Activated CD4-positive, alpha-beta T cell treated with anti-CD3 and anti-CD28 coated beads for 36 hours (primary cell): ENCODE data around the gene PRIMA1. TPM values are rescaled to one million over a fixed set of nuclear protein-coding genes. Genes with fewer than 3 reads are reported as not detected.

Experiments used
- ATAC-seq: fragments of 200-7000 bp; cut with Tn5 transposase; one replicate; pipeline ENCODE4 v1.10.0; 2021; ENCODE audit warnings: mild to moderate bottlenecking, moderate library complexity
- CTCF ChIA-PET: fragments of 350-600 bp; sonication (Branson Sonifier 250); formaldehyde crosslinking; loops from one replicate; lab custom pipeline; 2021; ENCODE audit warnings: antibody characterized with exemption; lab: Charles Lee
- POLR2A ChIA-PET: fragments of 350-600 bp; sonication (Branson Sonifier 250); formaldehyde crosslinking; loops from one replicate; lab custom pipeline; 2021; ENCODE audit warnings: antibody characterized with exemption, inconsistent platforms; lab: Charles Lee
- DNase-seq: peaks from one replicate; pipeline ENCODE4 v3.0.0-alpha.2; 2020
- H3K27ac Mint-ChIP-seq: one replicate; pipeline ENCODE4 v1.8.0; 2021; ENCODE audit warnings: mixed read lengths
- H3K27me3 Mint-ChIP-seq: one replicate; pipeline ENCODE4 v1.8.0; 2021; ENCODE audit warnings: mixed read lengths
- H3K36me3 Mint-ChIP-seq: one replicate; pipeline ENCODE4 v1.8.0; 2021; ENCODE audit warnings: low read depth, mixed read lengths
- H3K4me1 Mint-ChIP-seq: one replicate; pipeline ENCODE4 v1.8.0; 2021; ENCODE audit warnings: mixed read lengths
- H3K4me3 Mint-ChIP-seq: one replicate; pipeline ENCODE4 v1.8.0; 2021; ENCODE audit warnings: mild to moderate bottlenecking, moderate library complexity, mixed read lengths
- H3K9me3 Mint-ChIP-seq: one replicate; pipeline ENCODE4 v1.8.0; 2021; ENCODE audit warnings: low read depth, mixed read lengths
- intact Hi-C, 2 experiments: fragments of 100-400 bp; cut with DNase I in 1 of 2; cut with micrococcal nuclease in 1 of 2; formaldehyde crosslinking; loops; one replicate each; pipeline versions ENCODE4 v1.14.2 to v1.15.1; 2022 to 2024; cut with DNase I, micrococcal nuclease
- total RNA-seq, 2 experiments: library from RNA; stranded (reverse); gene quantifications; one replicate each; pipeline ENCODE4 v1.2.3, GENCODE V29; 2021

Gene PRIMA1
- total RNA-seq, 2 experiments from 2014 or later, result not detected

GRCh38 chr14:93778453-93778852 is 9.8 kb downstream of the PRIMA1 start:
- POLR2A ChIA-PET, result no interaction called here
- no peaks in the 10 kb centered on the region for H3K4me1 Mint-ChIP-seq

GRCh38 chr14:93775744-93776143 is 12.5 kb downstream of the PRIMA1 start:
- no peaks in the 10 kb centered on the region for H3K36me3 Mint-ChIP-seq
- ChIA-PET CTCF (no interaction called here), POLR2A (no interaction called here)
- no peaks in the 10 kb centered on the region for H3K9me3 Mint-ChIP-seq
- H3K4me3 Mint-ChIP-seq, result no peak overlapping the region
- intact Hi-C loops, result no loop called here
- H3K27ac Mint-ChIP-seq, result no peak overlapping the region
- ATAC-seq (no peak), DNase-seq (no peak)
- no peaks in the 10 kb centered on the region for H3K4me1 Mint-ChIP-seq
- H3K27me3 Mint-ChIP-seq, result no peaks in the 10 kb centered on the region

More at GRCh38 chr14:93778453-93778852, 9.8 kb downstream of the PRIMA1 start:
- no peak for DNase-seq
- H3K4me3 Mint-ChIP-seq, result no peak overlapping the region
- H3K9me3 Mint-ChIP-seq, result no peaks in the 10 kb centered on the region
- CTCF ChIA-PET, result no interaction called here
- no peaks in the 10 kb centered on the region for H3K36me3 Mint-ChIP-seq
- intact Hi-C loops, result no loop called here
- peaks cover 3% of the 10 kb centered on the region for H3K27me3 Mint-ChIP-seq
- ATAC-seq, result no peak
- H3K27ac Mint-ChIP-seq, result no peak overlapping the region

- CTCF ChIA-PET, result no interaction called here
Measured at GRCh38 chr14:93775158-93775557, 13.1 kb downstream of the PRIMA1 start.

GRCh38 chr14:93772263-93772662 is 16.0 kb downstream of the PRIMA1 start:
- H3K4me1 Mint-ChIP-seq, result no peaks in the 10 kb centered on the region
- H3K9me3 Mint-ChIP-seq, result no peaks in the 10 kb centered on the region
- DNase-seq, result no peak
- ATAC-seq, result no peak
- intact Hi-C loops, result no loop called here
- H3K4me3 Mint-ChIP-seq, result no peak overlapping the region
- H3K27ac Mint-ChIP-seq, result no peak overlapping the region
- ChIA-PET CTCF (interaction anchor here (0.6 kb wide), 1 partner anchor 99 kb away, joined by 3 read pairs; no protein-coding TSS in a partner anchor), POLR2A (no interaction called here)
- no peaks in the 10 kb centered on the region for H3K36me3 Mint-ChIP-seq
- peaks cover 6% of the 10 kb centered on the region for H3K27me3 Mint-ChIP-seq

More at GRCh38 chr14:93775158-93775557, 13.1 kb downstream of the PRIMA1 start:
- intact Hi-C loops, result no loop called here
- ATAC-seq, result no peak
- Mint-ChIP-seq H3K27ac (no peak overlapping the region), H3K27me3 (peaks cover 3% of the 10 kb centered on the region), H3K9me3 (no peaks in the 10 kb centered on the region), H3K4me1 (no peaks in the 10 kb centered on the region), H3K4me3 (no peak overlapping the region), H3K36me3 (no peaks in the 10 kb centered on the region)
- POLR2A ChIA-PET, result no interaction called here
- DNase-seq, result no peak

- H3K9me3 Mint-ChIP-seq, result no peaks in the 10 kb centered on the region
- intact Hi-C loops, result no loop called here
- H3K36me3 Mint-ChIP-seq, result no peaks in the 10 kb centered on the region
- no peak for ATAC-seq
- no peak overlapping the region for H3K4me3 Mint-ChIP-seq
- H3K4me1 Mint-ChIP-seq, result no peaks in the 10 kb centered on the region
- ChIA-PET CTCF (interaction anchor here (0.8 kb wide), 1 partner anchor 108 kb away, joined by 3 read pairs; no protein-coding TSS in a partner anchor), POLR2A (no interaction called here)
- no peak for DNase-seq
- H3K27ac Mint-ChIP-seq, result no peak overlapping the region
- peaks cover 22% of the 10 kb centered on the region for H3K27me3 Mint-ChIP-seq
Measured at GRCh38 chr14:93765970-93766369, 22.3 kb downstream of the PRIMA1 start.

- H3K4me1 Mint-ChIP-seq, result no peaks in the 10 kb centered on the region
- no peak overlapping the region for H3K4me3 Mint-ChIP-seq
- no peaks in the 10 kb centered on the region for H3K36me3 Mint-ChIP-seq
- H3K27ac Mint-ChIP-seq, result no peak overlapping the region
- intact Hi-C loops, result no loop called here
- POLR2A ChIA-PET, result no interaction called here
- DNase-seq (no peak), ATAC-seq (no peak)
- H3K27me3 Mint-ChIP-seq, result peaks cover 22% of the 10 kb centered on the region
- CTCF ChIA-PET, result interaction anchor here (0.8 kb wide), 1 partner anchor 109 kb away, joined by 3 read pairs; no protein-coding TSS in a partner anchor
- no peaks in the 10 kb centered on the region for H3K9me3 Mint-ChIP-seq
Measured at GRCh38 chr14:93765155-93765554, 23.1 kb downstream of the PRIMA1 start.

GRCh38 chr14:93764211-93764659 is 24.1 kb downstream of the PRIMA1 start:
- peaks cover 21% of the 10 kb centered on the region for H3K27me3 Mint-ChIP-seq
- no peak for DNase-seq
- H3K27ac Mint-ChIP-seq, result no peak overlapping the region
- no peak overlapping the region for H3K4me3 Mint-ChIP-seq
- no peaks in the 10 kb centered on the region for H3K4me1 Mint-ChIP-seq
- no peaks in the 10 kb centered on the region for H3K36me3 Mint-ChIP-seq
- ChIA-PET POLR2A (no interaction called here), CTCF (no interaction called here)
- ATAC-seq, result no peak
- intact Hi-C loops, result no loop called here
- H3K9me3 Mint-ChIP-seq, result no peaks in the 10 kb centered on the region

- Mint-ChIP-seq H3K4me3 (no peak overlapping the region), H3K36me3 (no peaks in the 10 kb centered on the region), H3K4me1 (no peaks in the 10 kb centered on the region), H3K27ac (no peak overlapping the region), H3K27me3 (peaks cover 16% of the 10 kb centered on the region), H3K9me3 (no peaks in the 10 kb centered on the region)
- ATAC-seq (no peak), DNase-seq (no peak)
- intact Hi-C loops, result no loop called here
- CTCF ChIA-PET, result interaction anchor here (0.7 kb wide), 2 partner anchors 26 to 129 kb away, joined by 3 read pairs; no protein-coding TSS in a partner anchor
- POLR2A ChIA-PET, result no interaction called here
Measured at GRCh38 chr14:93759719-93760307, 28.5 kb downstream of the PRIMA1 start.

- no peak overlapping the region for H3K27ac Mint-ChIP-seq
- H3K4me1 Mint-ChIP-seq, result no peaks in the 10 kb centered on the region
- DNase-seq (no peak), ATAC-seq (no peak)
- POLR2A ChIA-PET, result no interaction called here
- intact Hi-C loops, result no loop called here
- CTCF ChIA-PET, result no interaction called here
- H3K9me3 Mint-ChIP-seq, result no peaks in the 10 kb centered on the region
- H3K4me3 Mint-ChIP-seq, result no peak overlapping the region
- H3K27me3 Mint-ChIP-seq, result peaks cover 7% of the 10 kb centered on the region
- H3K36me3 Mint-ChIP-seq, result no peaks in the 10 kb centered on the region
Measured at GRCh38 chr14:93757206-93757605, 31.1 kb downstream of the PRIMA1 start.

GRCh38 chr14:93753647-93754046 is 34.6 kb downstream of the PRIMA1 start:
- no peak for DNase-seq
- Mint-ChIP-seq H3K36me3 (no peaks in the 10 kb centered on the region), H3K27ac (no peak overlapping the region), H3K4me3 (no peak overlapping the region), H3K4me1 (no peaks in the 10 kb centered on the region), H3K27me3 (peaks cover 2% of the 10 kb centered on the region), H3K9me3 (no peaks in the 10 kb centered on the region)
- ChIA-PET POLR2A (no interaction called here), CTCF (interaction anchor here (0.6 kb wide), 1 partner anchor 871 kb away, joined by 3 read pairs; no protein-coding TSS in a partner anchor)
- ATAC-seq, result no peak
- intact Hi-C loops, result no loop called here

GRCh38 chr14:93752980-93753561 is 35.2 kb downstream of the PRIMA1 start:
- CTCF ChIA-PET, result interaction anchor here (0.6 kb wide), 1 partner anchor 871 kb away, joined by 3 read pairs; no protein-coding TSS in a partner anchor
- POLR2A ChIA-PET, result no interaction called here

More at GRCh38 chr14:93752980-93753561, 35.2 kb downstream of the PRIMA1 start:
- Mint-ChIP-seq H3K4me3 (no peak overlapping the region), H3K27me3 (peaks cover 2% of the 10 kb centered on the region), H3K27ac (no peak overlapping the region), H3K9me3 (no peaks in the 10 kb centered on the region), H3K36me3 (no peaks in the 10 kb centered on the region), H3K4me1 (no peaks in the 10 kb centered on the region)
- no peak for DNase-seq
- intact Hi-C loops, result no loop called here
- no peak for ATAC-seq
